Thyroid gland (tissue), 4 donors: ENCODE measurements around the gene HMBS. TPM values are rescaled to one million over a fixed set of nuclear protein-coding genes. Genes with fewer than 3 reads are reported as not detected.

Experiments
- DNase-seq, 2 donors: peaks; one replicate each; pipeline ENCODE4 v3.0.0-alpha.2; 2019
- H3K27ac ChIP-seq, 3 donors: fragments of 200-600 bp; sonication (generic); 1 replicate in 2 of 3; 2 replicates in 1 of 3; pipeline ENCODE4 v1.5.1; 2016 to 2019; ENCODE audit warnings: mild to moderate bottlenecking in 1 of 3, moderate library complexity in 1 of 3
- H3K27me3 ChIP-seq: fragments of 200-600 bp; sonication (generic); one replicate; pipeline ENCODE4 v1.5.1; 2019
- H3K36me3 ChIP-seq, 2 donors: fragments of 200-600 bp; sonication (generic); one replicate each; pipeline ENCODE4 v1.5.1; 2016 to 2019
- H3K4me1 ChIP-seq, 2 donors: fragments of 200-600 bp; sonication (generic); one replicate each; pipeline ENCODE4 v1.5.1; 2017 to 2019
- H3K4me3 ChIP-seq, 3 donors: fragments of 200-600 bp; sonication (generic); replicated peaks in 1 of 3; 1 replicate in 2 of 3; 2 replicates in 1 of 3; pipeline ENCODE4 v1.5.1; 2016; ENCODE audit warnings: mild to moderate bottlenecking in 1 of 3
- H3K9me3 ChIP-seq: fragments of 200-600 bp; sonication (generic); one replicate; pipeline ENCODE4 v1.5.1; 2017
- POLR2A ChIP-seq, 2 donors: fragments of 450-650 bp; IDR thresholded peaks; one replicate each; pipeline ENCODE4 v1.6.1; 2017; ENCODE audit warnings: antibody characterized with exemption in 2 of 2, mild to moderate bottlenecking in 2 of 2, moderate library complexity in 1 of 2
- WGBS, 2 donors: methylation state at CpG; one replicate each; pipeline ENCODE4 v1.1.5; 2017; 5-methylcytosine and 5-hydroxymethylcytosine counted together
- intact Hi-C: fragments of 100-400 bp; cut with DNase I; formaldehyde crosslinking; loops from one replicate; pipeline ENCODE4 v1.15.1; 2023
- total RNA-seq, 4 donors: library from RNA; depleted of rRNA; stranded (reverse); fragments of >200 nt; gene quantifications; one replicate each; pipeline ENCODE4 v1.2.3, GENCODE V29; 2016
- TF ChIP-seq, protein P1 (sequence below), 6 experiments: fragments of 200-600 bp in 3 of 6; fragments of 450-650 bp in 3 of 6; sonication (generic) in 3 of 6; IDR thresholded peaks; one replicate each; pipeline ENCODE4 v1.5.1; 2016 to 2019; ENCODE audit warnings: antibody characterized with exemption in 6 of 6, mild to moderate bottlenecking in 2 of 6, inconsistent platforms in 1 of 6, moderate library complexity in 1 of 6

The HMBS gene
- total RNA-seq, 4 donors from 2014 or later, result 10.7 to 24.3 (median 19.7) TPM

DNA sequence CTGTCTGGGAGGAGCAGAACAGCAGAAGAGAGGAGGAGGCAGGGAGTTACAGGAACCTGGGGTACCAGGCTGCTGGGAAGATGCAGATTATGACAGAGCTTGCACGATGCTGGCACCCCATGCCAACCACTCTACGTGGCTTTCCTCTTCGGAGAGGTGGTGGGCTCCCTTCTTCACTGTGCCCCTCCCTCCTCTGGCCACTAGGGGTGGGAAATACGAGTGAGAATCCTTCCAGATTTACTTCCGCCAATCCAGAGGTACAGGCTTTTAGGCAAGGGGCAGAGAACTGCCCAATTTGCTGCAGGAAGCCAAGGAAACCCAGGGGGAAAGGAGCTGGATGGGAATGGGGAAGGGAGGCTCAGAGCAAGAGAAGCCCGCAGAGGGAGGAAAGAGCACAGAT, 40.0 kb upstream of the HMBS start:
- Histone ChIP-seq H3K4me3 (no peak overlapping the region), H3K4me1 (peaks cover 0 to 3% of the 10 kb centered on the region in 2 donors), H3K9me3 (no peaks in the 10 kb centered on the region), H3K27me3 (no peaks in the 10 kb centered on the region), H3K36me3 (peaks cover 49 to 51% of the 10 kb centered on the region in 2 donors), H3K27ac (no peak overlapping the region)
- no peak for DNase-seq
- 85 to 87% methylated on average over 6 of the region's 6 CpGs for WGBS, 2 donors
- intact Hi-C loops, result no loop called here
- TF ChIP-seq, protein P1, sequence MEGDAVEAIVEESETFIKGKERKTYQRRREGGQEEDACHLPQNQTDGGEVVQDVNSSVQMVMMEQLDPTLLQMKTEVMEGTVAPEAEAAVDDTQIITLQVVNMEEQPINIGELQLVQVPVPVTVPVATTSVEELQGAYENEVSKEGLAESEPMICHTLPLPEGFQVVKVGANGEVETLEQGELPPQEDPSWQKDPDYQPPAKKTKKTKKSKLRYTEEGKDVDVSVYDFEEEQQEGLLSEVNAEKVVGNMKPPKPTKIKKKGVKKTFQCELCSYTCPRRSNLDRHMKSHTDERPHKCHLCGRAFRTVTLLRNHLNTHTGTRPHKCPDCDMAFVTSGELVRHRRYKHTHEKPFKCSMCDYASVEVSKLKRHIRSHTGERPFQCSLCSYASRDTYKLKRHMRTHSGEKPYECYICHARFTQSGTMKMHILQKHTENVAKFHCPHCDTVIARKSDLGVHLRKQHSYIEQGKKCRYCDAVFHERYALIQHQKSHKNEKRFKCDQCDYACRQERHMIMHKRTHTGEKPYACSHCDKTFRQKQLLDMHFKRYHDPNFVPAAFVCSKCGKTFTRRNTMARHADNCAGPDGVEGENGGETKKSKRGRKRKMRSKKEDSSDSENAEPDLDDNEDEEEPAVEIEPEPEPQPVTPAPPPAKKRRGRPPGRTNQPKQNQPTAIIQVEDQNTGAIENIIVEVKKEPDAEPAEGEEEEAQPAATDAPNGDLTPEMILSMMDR (IDR thresholded peaks at IDR 0.05), result no peak
- TF ChIP-seq POLR2A (IDR thresholded peaks at IDR 0.05), result no peak

DNA sequence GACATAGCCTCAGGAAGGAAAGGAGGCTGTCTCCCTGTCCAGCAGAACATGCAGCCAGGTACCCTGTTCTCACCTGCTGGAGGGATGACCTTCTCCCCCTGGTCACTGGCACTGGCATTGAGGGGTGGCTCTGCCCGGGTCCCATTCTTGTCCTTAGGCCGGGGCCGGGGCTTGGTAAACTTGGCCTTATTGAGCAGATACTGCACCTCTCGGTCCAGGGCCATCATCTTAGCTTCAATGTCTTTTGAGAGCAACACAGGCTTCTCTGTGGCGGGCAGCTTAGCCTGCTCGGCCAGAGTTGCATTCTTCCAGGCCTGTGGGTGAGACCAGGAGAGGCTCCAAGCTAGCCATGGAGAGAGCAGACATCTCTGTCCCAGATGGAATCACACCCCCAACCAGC, 38.2 kb upstream of the HMBS start:
- H3K9me3 ChIP-seq, result no peaks in the 10 kb centered on the region
- TF ChIP-seq POLR2A (IDR thresholded peaks at IDR 0.05), result no peak
- TF ChIP-seq, protein P1 (IDR thresholded peaks at IDR 0.05), result no peak
- H3K4me1 ChIP-seq, result no peaks in the 10 kb centered on the region
- no peak for DNase-seq
- H3K27me3 ChIP-seq, result no peaks in the 10 kb centered on the region
- H3K27ac ChIP-seq, result no peak overlapping the region
- H3K36me3 ChIP-seq, result peaks cover 63 to 67% of the 10 kb centered on the region in 2 donors
- intact Hi-C loops, result no loop called here
- no peak overlapping the region for H3K4me3 ChIP-seq
- WGBS, 2 donors, result 95 to 96% methylated on average over 4 to 5 of the region's 6 CpGs

DNA sequence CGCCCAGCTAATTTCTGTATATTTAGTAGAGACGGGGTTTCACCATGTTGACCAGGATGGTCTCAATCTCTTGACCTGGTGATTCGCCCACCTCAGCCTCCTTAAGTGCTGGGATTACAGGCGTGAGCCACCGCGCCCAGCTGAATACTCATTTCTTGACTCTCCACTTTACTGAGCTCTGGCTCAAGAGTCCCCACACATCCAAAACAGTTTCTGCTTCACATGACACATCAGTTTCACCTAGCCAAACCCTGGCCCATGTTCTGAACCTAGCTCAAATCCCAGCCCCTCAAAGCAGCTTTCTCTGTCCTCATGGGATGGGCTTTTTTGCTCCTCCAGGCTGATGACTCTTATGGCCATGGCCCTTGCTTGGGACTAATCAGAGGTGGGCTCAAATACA, 37.5 kb upstream of the HMBS start:
- WGBS, 2 donors, result 95% methylated on average over 6 of the region's 6 CpGs
- no peaks in the 10 kb centered on the region for H3K27me3 ChIP-seq
- H3K36me3 ChIP-seq, result peaks cover 70 to 74% of the 10 kb centered on the region in 2 donors
- no peak for DNase-seq
- no peaks in the 10 kb centered on the region for H3K4me1 ChIP-seq
- no peaks in the 10 kb centered on the region for H3K9me3 ChIP-seq
- no peak overlapping the region for H3K4me3 ChIP-seq
- no peak overlapping the region for H3K27ac ChIP-seq
- intact Hi-C loops, result no loop called here
- TF ChIP-seq, protein P1 (IDR thresholded peaks at IDR 0.05), result no peak
- TF ChIP-seq POLR2A (IDR thresholded peaks at IDR 0.05), result no peak

DNA sequence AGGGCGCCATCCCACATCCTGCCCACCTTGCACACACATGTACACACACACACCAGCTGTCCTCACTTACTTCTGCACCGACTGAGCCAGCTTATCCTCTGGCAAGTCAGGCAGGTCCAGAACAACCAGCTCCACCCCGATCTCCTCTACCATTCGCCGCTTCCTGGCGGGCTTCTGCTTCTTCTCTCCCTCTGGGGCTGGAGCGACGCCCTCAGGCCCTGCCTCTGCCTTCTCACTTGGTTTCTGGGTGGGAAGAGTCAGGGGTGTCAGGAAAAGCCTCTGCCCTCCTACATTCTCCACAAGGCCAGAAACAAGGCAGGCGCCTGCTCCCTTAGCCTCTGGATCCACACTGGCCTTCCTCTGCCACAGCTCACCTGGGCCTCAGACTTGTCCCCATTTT, 36.0 kb upstream of the HMBS start:
- no peaks in the 10 kb centered on the region for H3K9me3 ChIP-seq
- no peak overlapping the region for H3K27ac ChIP-seq
- WGBS, 2 donors, result 91 to 97% methylated on average over 9 of the region's 9 CpGs
- no peak overlapping the region for H3K4me3 ChIP-seq
- H3K36me3 ChIP-seq, result peaks cover 85 to 89% of the 10 kb centered on the region in 2 donors
- no peak for DNase-seq
- no peaks in the 10 kb centered on the region for H3K27me3 ChIP-seq
- no peak for TF ChIP-seq POLR2A (IDR thresholded peaks at IDR 0.05)
- TF ChIP-seq, protein P1 (IDR thresholded peaks at IDR 0.05), result no peak
- H3K4me1 ChIP-seq, result no peaks in the 10 kb centered on the region
- intact Hi-C loops, result no loop called here

DNA sequence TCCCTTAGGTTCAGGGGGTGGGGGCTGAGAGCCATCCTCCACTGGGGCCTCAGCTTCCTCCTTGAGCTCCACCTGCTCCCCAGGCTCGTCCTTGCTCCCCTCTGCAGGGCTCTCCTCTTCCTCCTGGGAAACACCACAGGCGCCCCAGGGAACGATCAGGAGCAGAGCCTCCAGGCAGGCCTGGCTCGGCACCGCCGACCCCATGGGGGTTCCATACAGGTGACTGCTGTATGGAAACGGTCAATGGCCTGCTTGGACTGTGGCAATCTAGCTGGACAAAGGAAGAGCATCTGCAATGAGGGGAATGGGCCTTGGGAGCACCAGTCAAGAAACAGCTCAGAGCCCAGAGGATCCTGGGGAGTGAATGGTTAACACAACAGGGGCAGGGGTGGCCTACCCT, 35.6 kb upstream of the HMBS start:
- 91 to 92% methylated on average over 7 of the region's 7 CpGs for WGBS, 2 donors

More for the DNA sequence above, 35.6 kb upstream of the HMBS start:
- Histone ChIP-seq H3K9me3 (no peaks in the 10 kb centered on the region), H3K4me1 (no peaks in the 10 kb centered on the region), H3K36me3 (peaks cover 89 to 93% of the 10 kb centered on the region in 2 donors), H3K27ac (no peak overlapping the region), H3K27me3 (no peaks in the 10 kb centered on the region), H3K4me3 (no peak overlapping the region)
- intact Hi-C loops, result no loop called here
- DNase-seq, result no peak
- no peak for TF ChIP-seq POLR2A (IDR thresholded peaks at IDR 0.05)
- TF ChIP-seq, protein P1 (IDR thresholded peaks at IDR 0.05), result no peak
